ENCODE measurements around the gene WHRN.

The WHRN gene

GRCh38 chr9:114470581-114470980 is 34.7 kb downstream of the WHRN start:
- no peak for TF ChIP-seq CTCF (IDR thresholded peaks at IDR 0.05; ENCODE audit: low read depth, low read length)
- DNase-seq (ENCODE audit: extremely low read depth, low read depth), result no peak

- no peak for DNase-seq (ENCODE audit: extremely low read depth, low read depth)
- no peak for TF ChIP-seq CTCF (IDR thresholded peaks at IDR 0.05; ENCODE audit: low read depth, low read length)
These were observed 35.2 kb downstream of the WHRN start for GRCh38 chr9:114470121-114470520.

- no peak for TF ChIP-seq CTCF (IDR thresholded peaks at IDR 0.05; ENCODE audit: low read depth, low read length)
These were observed 36.0 kb downstream of the WHRN start for GRCh38 chr9:114469091-114469853.

GRCh38 chr9:114467910-114468309 is 37.4 kb downstream of the WHRN start:
- DNase-seq (ENCODE audit: extremely low read depth, low read depth), result no peak
- TF ChIP-seq CTCF (IDR thresholded peaks at IDR 0.05; ENCODE audit: low read depth, low read length), result no peak

More at GRCh38 chr9:114469091-114469853, 36.0 kb downstream of the WHRN start:
- no peak for DNase-seq (ENCODE audit: extremely low read depth, low read depth)

- DNase-seq (ENCODE audit: extremely low read depth, low read depth), result no peak
- TF ChIP-seq CTCF (IDR thresholded peaks at IDR 0.05; ENCODE audit: low read depth, low read length), result no peak
These were observed 38.0 kb downstream of the WHRN start for GRCh38 chr9:114467226-114467750.

GRCh38 chr9:114465906-114466900 is 39.1 kb downstream of the WHRN start:
- no peak for TF ChIP-seq CTCF (IDR thresholded peaks at IDR 0.05; ENCODE audit: low read depth, low read length)
- DNase-seq (ENCODE audit: extremely low read depth, low read depth), result no peak

Data from AG09319 (cell line).